OCI-LY3 (cell line): ENCODE data around the gene ERC2.

Experiments
- H2AFZ ChIP-seq: fragments of 200-600, 300-600 bp; shearing (Covaris generic); 2 replicates; pipeline ENCODE4 v1.6.0; 2014; ENCODE audit warnings: antibody characterized with exemption, low read depth, low read length
- H3K27ac ChIP-seq: fragments of 200-600, 300-600 bp; sonication (generic); 2 replicates; pipeline ENCODE4 v1.5.1; 2014; ENCODE audit warnings: mild to moderate bottlenecking, low read length, moderate library complexity, mixed read lengths
- H3K27me3 ChIP-seq: fragments of 200-600, 300-600 bp; sonication (generic); 2 replicates; pipeline ENCODE4 v1.6.1; 2014; ENCODE audit warnings: low read depth, low read length, mixed read lengths
- H3K36me3 ChIP-seq: fragments of 200-600, 300-600 bp; sonication (generic); replicated peaks from 2 replicates; pipeline ENCODE3; 2014; ENCODE audit warnings: low read depth, low read length, mixed read lengths
- H3K4me1 ChIP-seq: fragments of 300-600, 200-600 bp; sonication (generic); 2 replicates; pipeline ENCODE4 v1.6.1; 2014; ENCODE audit warnings: low read length, mixed read lengths
- H3K4me2 ChIP-seq: fragments of 200-600, 300-600 bp; sonication (generic); 2 replicates; pipeline ENCODE4 v1.6.1; 2014; ENCODE audit warnings: low read length, mixed read lengths
- H3K4me3 ChIP-seq: fragments of 300-600, 200-600 bp; sonication (generic); 2 replicates; pipeline ENCODE4 v1.5.1; 2014; ENCODE audit warnings: antibody characterized with exemption, mild to moderate bottlenecking, low read length, moderate library complexity
- H3K79me2 ChIP-seq: fragments of 300-600, 200-600 bp; shearing (Covaris generic); 2 replicates; pipeline ENCODE4 v1.6.1; 2014; ENCODE audit warnings: mild to moderate bottlenecking, low read length, mixed read lengths
- H3K9ac ChIP-seq: fragments of 300-600, 200-600 bp; shearing (Covaris generic); 2 replicates; pipeline ENCODE4 v1.6.0; 2014; ENCODE audit warnings: mild to moderate bottlenecking, low read length, moderate library complexity
- H3K9me3 ChIP-seq: fragments of 200-600, 300-600 bp; shearing (Covaris generic); 2 replicates; pipeline ENCODE4 v1.6.1; 2014; ENCODE audit warnings: low read length, mixed read lengths; ENCODE audit not compliant: insufficient read depth
- H4K20me1 ChIP-seq: fragments of 200-600, 300-600 bp; sonication (generic); 2 replicates; pipeline ENCODE4 v1.6.1; 2016; ENCODE audit warnings: low read length, mixed read lengths; ENCODE audit not compliant: insufficient read depth
- EZH2phosphoT487 ChIP-seq: fragments of 200-600 bp; shearing (Covaris generic); IDR thresholded peaks from 2 replicates; pipeline ENCODE4 v1.6.1; 2018; ENCODE audit warnings: antibody characterized with exemption, mixed run types, low read depth
- TF ChIP-seq, protein P1 (sequence below): fragments of 200-600, 300-600 bp; sonication (generic); IDR thresholded peaks from 2 replicates; pipeline ENCODE4 v1.5.1; 2014; ENCODE audit warnings: antibody characterized with exemption, low read length, low read depth

Gene ERC2

GRCh38 chr3:55937301-55937700, 531.0 kb downstream of the ERC2 start:
- H3K27ac ChIP-seq: no peak overlapping the region
- no peaks in the 10 kb centered on the region for H3K9me3 ChIP-seq
- H3K4me1 ChIP-seq: no peaks in the 10 kb centered on the region
- no peak overlapping the region for H3K9ac ChIP-seq
- H3K4me2 ChIP-seq: no peak overlapping the region
- H3K4me3 ChIP-seq: no peak overlapping the region
- H2AFZ ChIP-seq: no peak overlapping the region
- H3K36me3 ChIP-seq: no peaks in the 10 kb centered on the region
- H3K79me2 ChIP-seq: no peaks in the 10 kb centered on the region
- TF ChIP-seq EZH2phosphoT487: no peak
- TF ChIP-seq, protein P1, sequence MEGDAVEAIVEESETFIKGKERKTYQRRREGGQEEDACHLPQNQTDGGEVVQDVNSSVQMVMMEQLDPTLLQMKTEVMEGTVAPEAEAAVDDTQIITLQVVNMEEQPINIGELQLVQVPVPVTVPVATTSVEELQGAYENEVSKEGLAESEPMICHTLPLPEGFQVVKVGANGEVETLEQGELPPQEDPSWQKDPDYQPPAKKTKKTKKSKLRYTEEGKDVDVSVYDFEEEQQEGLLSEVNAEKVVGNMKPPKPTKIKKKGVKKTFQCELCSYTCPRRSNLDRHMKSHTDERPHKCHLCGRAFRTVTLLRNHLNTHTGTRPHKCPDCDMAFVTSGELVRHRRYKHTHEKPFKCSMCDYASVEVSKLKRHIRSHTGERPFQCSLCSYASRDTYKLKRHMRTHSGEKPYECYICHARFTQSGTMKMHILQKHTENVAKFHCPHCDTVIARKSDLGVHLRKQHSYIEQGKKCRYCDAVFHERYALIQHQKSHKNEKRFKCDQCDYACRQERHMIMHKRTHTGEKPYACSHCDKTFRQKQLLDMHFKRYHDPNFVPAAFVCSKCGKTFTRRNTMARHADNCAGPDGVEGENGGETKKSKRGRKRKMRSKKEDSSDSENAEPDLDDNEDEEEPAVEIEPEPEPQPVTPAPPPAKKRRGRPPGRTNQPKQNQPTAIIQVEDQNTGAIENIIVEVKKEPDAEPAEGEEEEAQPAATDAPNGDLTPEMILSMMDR: no peak
- H4K20me1 ChIP-seq: no peaks in the 10 kb centered on the region
- H3K27me3 ChIP-seq: no peaks in the 10 kb centered on the region; the same call in 1 of the 2 replicates

GRCh38 chr3:55936549-55937052, 531.7 kb downstream of the ERC2 start:
- Histone ChIP-seq H3K27ac (no peak overlapping the region), H3K4me1 (no peaks in the 10 kb centered on the region), H3K27me3 (no peaks in the 10 kb centered on the region; the same call in 1 of the 2 replicates)

GRCh38 chr3:55935241-55935640, 533.0 kb downstream of the ERC2 start:
- H3K36me3 ChIP-seq: no peaks in the 10 kb centered on the region
- no peaks in the 10 kb centered on the region for H4K20me1 ChIP-seq
- no peak overlapping the region for H3K4me3 ChIP-seq
- no peak for TF ChIP-seq EZH2phosphoT487
- TF ChIP-seq, protein P1: no peak
- H2AFZ ChIP-seq: no peak overlapping the region
- H3K27ac ChIP-seq: no peak overlapping the region
- H3K79me2 ChIP-seq: no peaks in the 10 kb centered on the region
- H3K9me3 ChIP-seq: no peaks in the 10 kb centered on the region
- no peak overlapping the region for H3K4me2 ChIP-seq
- no peak overlapping the region for H3K9ac ChIP-seq
- H3K4me1 ChIP-seq: no peaks in the 10 kb centered on the region
- no peaks in the 10 kb centered on the region; the same call in 1 of the 2 replicates for H3K27me3 ChIP-seq

More at GRCh38 chr3:55936549-55937052, 531.7 kb downstream of the ERC2 start:
- Histone ChIP-seq H3K9me3 (no peaks in the 10 kb centered on the region), H3K4me3 (no peak overlapping the region), H2AFZ (no peak overlapping the region), H3K36me3 (no peaks in the 10 kb centered on the region), H4K20me1 (no peaks in the 10 kb centered on the region), H3K9ac (no peak overlapping the region), H3K79me2 (no peaks in the 10 kb centered on the region), H3K4me2 (no peak overlapping the region)
- no peak for TF ChIP-seq EZH2phosphoT487
- TF ChIP-seq, protein P1: no peak

DNA sequence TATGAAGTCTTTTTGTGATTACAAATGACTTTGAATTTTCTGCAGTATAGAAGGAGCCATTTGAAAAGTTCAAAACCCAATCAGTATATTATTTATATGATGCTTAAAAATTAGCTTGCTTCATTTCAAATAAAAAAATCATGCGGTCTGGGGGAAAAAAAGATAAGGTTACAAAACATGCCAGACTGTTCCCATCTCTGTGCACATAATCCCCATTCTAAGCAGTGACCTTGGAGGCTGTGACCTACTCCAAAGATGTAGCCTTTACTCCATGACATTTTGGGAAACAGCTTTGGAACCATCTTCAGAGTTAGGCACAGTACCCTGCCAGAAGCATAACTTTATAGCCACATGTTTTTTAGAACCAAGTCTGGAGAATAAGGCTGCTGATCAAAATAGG, 533.5 kb downstream of the ERC2 start:
- no peaks in the 10 kb centered on the region for H3K36me3 ChIP-seq
- no peak overlapping the region for H3K27ac ChIP-seq
- no peak overlapping the region for H3K4me2 ChIP-seq

More for the DNA sequence above, 533.5 kb downstream of the ERC2 start:
- Histone ChIP-seq H3K4me1 (no peaks in the 10 kb centered on the region), H3K79me2 (no peaks in the 10 kb centered on the region), H3K9ac (no peak overlapping the region), H4K20me1 (no peaks in the 10 kb centered on the region), H2AFZ (no peak overlapping the region), H3K9me3 (no peaks in the 10 kb centered on the region), H3K4me3 (no peak overlapping the region), H3K27me3 (no peaks in the 10 kb centered on the region; the same call in 1 of the 2 replicates)
- TF ChIP-seq, protein P1: no peak
- TF ChIP-seq EZH2phosphoT487: no peak
